PC-9 (cell line): ENCODE data around the gene SNCB. TPM values are rescaled to one million over a fixed set of nuclear protein-coding genes. Genes with fewer than 3 reads are reported as not detected.

ENCODE experiments used
- BruUV-seq: library from RNA; stranded (reverse); fragments of 400-500 nt; replicated peaks from 2 replicates; lab custom pipeline; 2021; lab: Mats Ljungman, UMichigan
- CTCF ChIA-PET: fragments of 300-600 bp; sonication (Branson Sonifier 250); formaldehyde crosslinking; loops from one replicate; lab custom pipeline; 2022; ENCODE audit warnings: antibody characterized with exemption; lab: Charles Lee
- POLR2A ChIA-PET: fragments of 300-600 bp; sonication (Branson Sonifier 250); formaldehyde crosslinking; loops from one replicate; lab custom pipeline; 2022; ENCODE audit warnings: antibody characterized with exemption; ENCODE audit not compliant: unreplicated experiment; lab: Charles Lee
- DNase-seq, 2 experiments: peaks; one replicate each; pipeline versions ENCODE4 v3.0.0 to v3.0.0-alpha.2; 2015 to 2022; ENCODE audit warnings: mixed read lengths in 1 of 2
- H2AFZ ChIP-seq: fragments of 200-600 bp; sonication (generic); 2 replicates; pipeline ENCODE4 v1.8.1; 2017; ENCODE audit warnings: antibody characterized with exemption
- H3F3A ChIP-seq: fragments of 200-600 bp; sonication (generic); 2 replicates; pipeline ENCODE4 v1.8.1; 2017; ENCODE audit warnings: antibody characterized with exemption, mild to moderate bottlenecking, low read depth; ENCODE audit not compliant: insufficient read depth
- H3K27ac ChIP-seq: fragments of 200-600 bp; sonication (generic); 2 replicates; pipeline ENCODE4 v1.6.1; 2016; ENCODE audit warnings: mixed run types
- H3K27me3 ChIP-seq: fragments of 200-600 bp; sonication (generic); 2 replicates; pipeline ENCODE4 v1.6.1; 2016; ENCODE audit warnings: low read depth, mixed run types; ENCODE audit not compliant: insufficient read depth
- H3K36me3 ChIP-seq: fragments of 200-600 bp; sonication (generic); 2 replicates; pipeline ENCODE4 v1.6.1; 2016; ENCODE audit warnings: low read depth, mixed run types
- H3K4me1 ChIP-seq: fragments of 200-600 bp; sonication (generic); replicated peaks from 2 replicates; pipeline ENCODE4 v1.6.1; 2016; ENCODE audit warnings: mixed run types; ENCODE audit not compliant: insufficient read depth
- H3K4me2 ChIP-seq: fragments of 200-600 bp; sonication (generic); 2 replicates; pipeline ENCODE4 v1.6.1; 2017; ENCODE audit warnings: mixed run types
- H3K4me3 ChIP-seq: fragments of 200-600 bp; sonication (generic); 2 replicates; pipeline ENCODE4 v1.6.1; 2016; ENCODE audit warnings: mixed run types
- H3K79me2 ChIP-seq: fragments of 200-600 bp; sonication (generic); 2 replicates; pipeline ENCODE4 v1.6.1; 2017; ENCODE audit warnings: low read depth, mixed run types
- H3K9me2 ChIP-seq: fragments of 200-600 bp; sonication (generic); 2 replicates; pipeline ENCODE4 v1.8.1; 2017; ENCODE audit warnings: mild to moderate bottlenecking; ENCODE audit not compliant: insufficient read depth
- H3K9me3 ChIP-seq: fragments of 200-600 bp; sonication (generic); 2 replicates; pipeline ENCODE4 v1.8.1; 2016; ENCODE audit warnings: low read depth; ENCODE audit not compliant: insufficient read depth
- H4K20me1 ChIP-seq: fragments of 200-600 bp; sonication (generic); 2 replicates; pipeline ENCODE4 v1.8.1; 2017; ENCODE audit not compliant: insufficient read depth
- EZH2 ChIP-seq: fragments of 200-600 bp; sonication (generic); IDR thresholded peaks from 2 replicates; pipeline ENCODE4 v1.8.0; 2017; ENCODE audit warnings: antibody characterized with exemption, low read depth
- intact Hi-C: fragments of 100-400 bp; cut with micrococcal nuclease; formaldehyde crosslinking; loops from one replicate; pipeline ENCODE4 v1.10.0; 2022; ENCODE audit not compliant: unreplicated experiment
- total RNA-seq: library from RNA; stranded (reverse); gene quantifications from 2 replicates; pipeline ENCODE4 v1.2.3, GENCODE V29; 2021
- TF ChIP-seq, protein P1 (sequence below): fragments of 200-600 bp; sonication (generic); conservative IDR thresholded peaks from 2 replicates; pipeline ENCODE4 v1.6.1; 2017; ENCODE audit warnings: mixed run types, antibody characterized with exemption, mild to moderate bottlenecking, moderate library complexity

Gene SNCB
- total RNA-seq, 1 experiment from 2014 or later: not detected

DNA sequence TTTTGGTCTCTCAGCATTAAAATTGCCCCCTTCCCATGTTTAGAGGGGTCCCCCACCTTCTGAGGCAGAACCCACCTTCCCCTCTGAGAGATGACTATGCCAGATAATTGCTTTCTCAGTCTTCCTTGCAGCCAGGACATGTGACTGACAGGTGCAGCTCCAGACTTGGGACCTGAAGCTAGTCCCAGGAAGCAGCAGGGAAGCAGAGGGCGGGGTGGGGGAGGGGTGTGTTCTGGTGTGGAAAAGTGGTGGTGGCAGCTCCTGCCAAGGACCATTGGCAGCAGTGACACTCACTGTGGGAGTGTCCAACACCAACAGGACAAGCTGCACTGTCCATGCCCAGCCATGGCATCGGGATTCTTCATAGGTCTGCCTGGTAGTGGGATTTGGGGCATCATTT, 2.4 kb upstream of the SNCB start:
- no peaks in the 10 kb centered on the region for H3K9me3 ChIP-seq
- no peak for DNase-seq
- no peak overlapping the region for H2AFZ ChIP-seq
- POLR2A ChIA-PET: no interaction called here
- CTCF ChIA-PET: no interaction called here
- no peak overlapping the region for H3K4me2 ChIP-seq
- no peak overlapping the region for H3K27ac ChIP-seq
- intact Hi-C loops: no loop called here
- TF ChIP-seq, protein P1, sequence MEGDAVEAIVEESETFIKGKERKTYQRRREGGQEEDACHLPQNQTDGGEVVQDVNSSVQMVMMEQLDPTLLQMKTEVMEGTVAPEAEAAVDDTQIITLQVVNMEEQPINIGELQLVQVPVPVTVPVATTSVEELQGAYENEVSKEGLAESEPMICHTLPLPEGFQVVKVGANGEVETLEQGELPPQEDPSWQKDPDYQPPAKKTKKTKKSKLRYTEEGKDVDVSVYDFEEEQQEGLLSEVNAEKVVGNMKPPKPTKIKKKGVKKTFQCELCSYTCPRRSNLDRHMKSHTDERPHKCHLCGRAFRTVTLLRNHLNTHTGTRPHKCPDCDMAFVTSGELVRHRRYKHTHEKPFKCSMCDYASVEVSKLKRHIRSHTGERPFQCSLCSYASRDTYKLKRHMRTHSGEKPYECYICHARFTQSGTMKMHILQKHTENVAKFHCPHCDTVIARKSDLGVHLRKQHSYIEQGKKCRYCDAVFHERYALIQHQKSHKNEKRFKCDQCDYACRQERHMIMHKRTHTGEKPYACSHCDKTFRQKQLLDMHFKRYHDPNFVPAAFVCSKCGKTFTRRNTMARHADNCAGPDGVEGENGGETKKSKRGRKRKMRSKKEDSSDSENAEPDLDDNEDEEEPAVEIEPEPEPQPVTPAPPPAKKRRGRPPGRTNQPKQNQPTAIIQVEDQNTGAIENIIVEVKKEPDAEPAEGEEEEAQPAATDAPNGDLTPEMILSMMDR: no peak
- TF ChIP-seq EZH2: no peak
- no peak overlapping the region for H3K4me3 ChIP-seq
- peaks cover 51% of the 10 kb centered on the region for H3K27me3 ChIP-seq
- H4K20me1 ChIP-seq: no peaks in the 10 kb centered on the region
- 0 out of 2 replicates have a peak, but pooled peaks cover 6% of the 10 kb centered on the region for H3F3A ChIP-seq
- H3K36me3 ChIP-seq: no peaks in the 10 kb centered on the region
- no peaks in the 10 kb centered on the region for H3K4me1 ChIP-seq
- H3K79me2 ChIP-seq: no peaks in the 10 kb centered on the region
- no TSS peak for BruUV-seq
- no peaks in the 10 kb centered on the region for H3K9me2 ChIP-seq

DNA sequence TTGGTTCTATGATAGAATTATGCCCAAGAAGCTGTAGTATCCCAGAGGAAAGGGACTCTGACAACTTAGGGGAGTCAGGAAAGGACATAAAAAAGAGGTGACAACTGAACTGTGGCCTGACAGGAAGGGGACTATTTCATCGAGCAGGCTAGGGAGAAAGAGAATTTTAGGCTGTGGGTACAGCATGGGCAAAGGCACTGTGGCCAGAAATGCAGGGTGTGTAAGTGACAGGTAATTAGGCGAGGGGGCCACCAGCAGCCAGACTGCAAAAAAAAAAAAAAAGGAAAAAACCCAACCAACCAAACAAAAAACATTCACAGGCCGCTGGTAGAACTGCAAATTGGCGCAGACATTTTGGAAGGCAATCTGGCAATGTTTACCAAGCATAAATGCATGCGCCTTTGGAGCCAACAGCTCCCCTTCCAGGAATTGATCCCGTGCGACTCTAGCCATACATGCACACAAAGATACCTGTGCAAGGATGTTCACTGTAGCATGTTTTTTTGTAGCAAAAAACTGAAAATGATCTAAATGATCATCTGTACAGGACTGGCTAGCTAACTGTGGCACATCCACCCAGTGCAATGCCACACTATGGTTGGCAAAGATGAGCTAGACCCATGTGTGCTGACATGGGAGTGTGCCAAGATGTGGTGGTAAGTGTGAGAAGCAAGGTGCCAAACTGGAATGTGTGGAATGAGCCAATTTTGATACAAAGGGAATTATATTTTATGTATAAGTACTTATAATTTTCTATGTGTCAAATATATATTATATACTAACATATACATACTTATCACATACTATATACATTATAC, 1.3 kb upstream of the SNCB start:
- intact Hi-C loops: no loop called here
- H4K20me1 ChIP-seq: no peaks in the 10 kb centered on the region
- no peak overlapping the region for H3K4me2 ChIP-seq
- no peak overlapping the region for H3K27ac ChIP-seq
- 0 out of 2 replicates have a peak, but pooled peaks cover 6% of the 10 kb centered on the region for H3F3A ChIP-seq
- no peak overlapping the region for H3K4me3 ChIP-seq
- peaks cover 49% of the 10 kb centered on the region for H3K27me3 ChIP-seq
- ChIA-PET POLR2A (no interaction called here), CTCF (no interaction called here)
- H3K79me2 ChIP-seq: no peaks in the 10 kb centered on the region
- no TSS peak for BruUV-seq
- no peak overlapping the region for H2AFZ ChIP-seq
- no peak for TF ChIP-seq EZH2
- TF ChIP-seq, protein P1: no peak
- H3K9me3 ChIP-seq: no peaks in the 10 kb centered on the region
- H3K4me1 ChIP-seq: no peaks in the 10 kb centered on the region
- H3K36me3 ChIP-seq: no peaks in the 10 kb centered on the region
- H3K9me2 ChIP-seq: no peaks in the 10 kb centered on the region
- DNase-seq: no peak

DNA sequence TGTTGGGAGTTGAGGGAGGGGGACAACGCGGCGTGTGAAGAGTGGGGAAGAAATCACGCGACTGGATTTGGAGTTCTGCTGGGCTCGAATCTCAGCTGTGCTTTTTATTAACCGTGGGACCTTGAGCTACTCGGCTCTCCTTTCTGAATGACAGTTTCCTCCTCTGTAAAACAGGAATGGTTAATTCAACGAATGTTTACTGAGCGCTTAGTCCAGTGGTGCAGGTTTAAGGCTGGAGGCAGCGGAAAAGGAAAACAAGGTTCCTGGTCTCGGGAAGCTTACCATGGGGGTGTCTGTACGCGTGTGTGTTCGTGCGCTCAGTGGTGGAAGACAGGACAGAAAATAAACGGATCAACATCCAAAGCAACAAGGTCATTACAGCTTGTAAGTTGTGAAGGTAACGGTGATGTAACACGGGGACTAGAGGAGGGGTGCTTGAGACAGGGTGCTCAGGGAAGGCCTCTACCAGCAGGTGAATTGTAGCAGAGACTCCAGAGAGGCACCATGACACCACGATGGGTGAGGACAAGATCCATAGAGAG, 418 bp upstream of the SNCB start:
- no TSS peak for BruUV-seq
- ChIA-PET POLR2A (no interaction called here), CTCF (no interaction called here)
- Histone ChIP-seq H3K4me3 (peak overlapping the region; percentile 40; the same call in 1 of the 2 replicates), H3K27me3 (peaks cover 44% of the 10 kb centered on the region), H3F3A (0 out of 2 replicates have a peak, but pooled peaks cover 3% of the 10 kb centered on the region), H3K27ac (no peak overlapping the region), H3K4me1 (no peaks in the 10 kb centered on the region), H3K9me3 (no peaks in the 10 kb centered on the region), H4K20me1 (no peaks in the 10 kb centered on the region), H3K36me3 (no peaks in the 10 kb centered on the region), H3K9me2 (no peaks in the 10 kb centered on the region), H3K4me2 (peak overlapping the region; percentile 67), H3K79me2 (no peaks in the 10 kb centered on the region), H2AFZ (no peak overlapping the region)
- DNase-seq: no peak
- intact Hi-C loops: no loop called here
- no peak for TF ChIP-seq EZH2
- TF ChIP-seq, protein P1: no peak
